ENCODE measurements around the gene ZNF675.
"Not testable (repeated sequence)": the region's sequence is repeated elsewhere in the genome, so short reads cannot be mapped to it uniquely, and the experiment has no call there.

The ZNF675 gene

GRCh38 chr19:23698711-23699520 is 11.9 kb upstream of the ZNF675 start:
- no peaks in the 10 kb centered on the region for H3K9me3 ChIP-seq (ENCODE audit: low read depth, low read length)
- H3K4me3 ChIP-seq = no peak overlapping the region
- DNase-seq (ENCODE audit: low read depth, low spot score) = no peak
- no peak overlapping the region for H3K9ac ChIP-seq (ENCODE audit: insufficient read length)
- H3K36me3 ChIP-seq (ENCODE audit: insufficient read depth, low read length) = no peaks in the 10 kb centered on the region
- H3K27ac ChIP-seq = no peak overlapping the region
- TF ChIP-seq POLR2AphosphoS5 (IDR thresholded peaks at IDR 0.05; ENCODE audit: borderline replicate concordance, low read depth, low read length) = no peak

GRCh38 chr19:23692937-23693336 is 5.9 kb upstream of the ZNF675 start:
- not testable (repeated sequence) for H3K4me3 ChIP-seq; H3K9ac ChIP-seq (ENCODE audit: insufficient read length); H3K9me3 ChIP-seq (ENCODE audit: low read depth, low read length); H3K27ac ChIP-seq; DNase-seq (ENCODE audit: low read depth, low spot score); H3K36me3 ChIP-seq (ENCODE audit: insufficient read depth, low read length)

GRCh38 chr19:23673132-23673531 is 13.9 kb downstream of the ZNF675 start:
- no peak for DNase-seq (ENCODE audit: low read depth, low spot score)
- Histone ChIP-seq H3K36me3 (ENCODE audit: insufficient read depth, low read length) (peaks cover 4% of the 10 kb centered on the region; the same call in 1 of the 2 replicates), H3K27ac (no peak overlapping the region), H3K4me3 (no peak overlapping the region), H3K9me3 (ENCODE audit: low read depth, low read length) (no peaks in the 10 kb centered on the region), H3K9ac (ENCODE audit: insufficient read length) (no peak overlapping the region)
- TF ChIP-seq POLR2AphosphoS5 (IDR thresholded peaks at IDR 0.05; ENCODE audit: borderline replicate concordance, low read depth, low read length) = no peak
- TF ChIP-seq EZH2 (IDR thresholded peaks at IDR 0.05) = no peak
- no peak for TF ChIP-seq FOXP2 (optimal IDR thresholded peaks at IDR 0.05; ENCODE audit: control extremely low read depth, extremely low read length, insufficient read depth)

GRCh38 chr19:23668606-23669005 is 18.4 kb downstream of the ZNF675 start:
- DNase-seq (ENCODE audit: low read depth, low spot score); H3K27ac ChIP-seq; H3K36me3 ChIP-seq (ENCODE audit: insufficient read depth, low read length); H3K4me3 ChIP-seq; H3K9ac ChIP-seq (ENCODE audit: insufficient read length); H3K9me3 ChIP-seq (ENCODE audit: low read depth, low read length): not testable (repeated sequence)

GRCh38 chr19:23665651-23666410 is 21.2 kb downstream of the ZNF675 start:
- H3K36me3 ChIP-seq (ENCODE audit: insufficient read depth, low read length) = peaks cover 24% of the 10 kb centered on the region

GRCh38 chr19:23649817-23650216 is 37.2 kb downstream of the ZNF675 start:
- H3K4me3 ChIP-seq; H3K9ac ChIP-seq (ENCODE audit: insufficient read length); H3K27ac ChIP-seq; H3K9me3 ChIP-seq (ENCODE audit: low read depth, low read length); DNase-seq (ENCODE audit: low read depth, low spot score): not testable (repeated sequence)
- peaks cover 15% of the 10 kb centered on the region for H3K36me3 ChIP-seq (ENCODE audit: insufficient read depth, low read length)

More at GRCh38 chr19:23665651-23666410, 21.2 kb downstream of the ZNF675 start:
- H3K9ac ChIP-seq (ENCODE audit: insufficient read length) = no peak overlapping the region
- DNase-seq (ENCODE audit: low read depth, low spot score) = no peak
- TF ChIP-seq POLR2AphosphoS5 (IDR thresholded peaks at IDR 0.05; ENCODE audit: borderline replicate concordance, low read depth, low read length) = no peak
- TF ChIP-seq EZH2 (IDR thresholded peaks at IDR 0.05) = no peak
- TF ChIP-seq FOXP2 (optimal IDR thresholded peaks at IDR 0.05; ENCODE audit: control extremely low read depth, extremely low read length, insufficient read depth) = no peak
- H3K4me3 ChIP-seq = no peak overlapping the region
- no peak overlapping the region for H3K27ac ChIP-seq
- peaks cover 5% of the 10 kb centered on the region; the same call in 1 of the 2 replicates for H3K9me3 ChIP-seq (ENCODE audit: low read depth, low read length)

Measured in SK-N-MC (cell line).